HG03378 (cell line): Measurements from ENCODE around the gene GRIK4.

ENCODE experiments used
- ATAC-seq: cut with Tn5 transposase; IDR thresholded peaks from one replicate; pipeline ENCODE4 v1.9.1; 2021; ENCODE audit warnings: mild to moderate bottlenecking, moderate library complexity; ENCODE audit not compliant: unreplicated experiment

The GRIK4 gene

DNA sequence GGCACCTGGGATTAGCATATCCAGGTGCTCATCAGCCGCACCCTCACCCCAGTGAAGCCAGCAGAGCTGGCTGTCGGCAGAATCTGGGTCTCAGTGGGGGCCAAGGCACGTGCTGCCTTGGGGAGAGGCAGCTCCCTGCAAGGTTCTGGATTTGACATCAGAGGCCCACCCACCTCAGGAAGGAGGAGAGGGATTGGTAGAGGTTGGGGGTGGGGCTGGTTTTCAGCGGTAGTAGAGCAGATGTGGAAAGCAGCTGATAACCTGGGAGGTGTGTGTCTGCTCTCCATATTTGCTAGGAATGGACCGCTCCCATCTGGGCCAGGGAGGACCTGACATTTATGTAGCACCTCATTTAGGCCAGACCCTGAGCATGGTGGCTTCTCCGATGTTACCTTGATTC lies 147.5 kb downstream of the GRIK4 start:
- ATAC-seq, result no peak

GRCh38 chr11:120660024-120660565 lies 148.5 kb downstream of the GRIK4 start:
- ATAC-seq, result no peak

DNA sequence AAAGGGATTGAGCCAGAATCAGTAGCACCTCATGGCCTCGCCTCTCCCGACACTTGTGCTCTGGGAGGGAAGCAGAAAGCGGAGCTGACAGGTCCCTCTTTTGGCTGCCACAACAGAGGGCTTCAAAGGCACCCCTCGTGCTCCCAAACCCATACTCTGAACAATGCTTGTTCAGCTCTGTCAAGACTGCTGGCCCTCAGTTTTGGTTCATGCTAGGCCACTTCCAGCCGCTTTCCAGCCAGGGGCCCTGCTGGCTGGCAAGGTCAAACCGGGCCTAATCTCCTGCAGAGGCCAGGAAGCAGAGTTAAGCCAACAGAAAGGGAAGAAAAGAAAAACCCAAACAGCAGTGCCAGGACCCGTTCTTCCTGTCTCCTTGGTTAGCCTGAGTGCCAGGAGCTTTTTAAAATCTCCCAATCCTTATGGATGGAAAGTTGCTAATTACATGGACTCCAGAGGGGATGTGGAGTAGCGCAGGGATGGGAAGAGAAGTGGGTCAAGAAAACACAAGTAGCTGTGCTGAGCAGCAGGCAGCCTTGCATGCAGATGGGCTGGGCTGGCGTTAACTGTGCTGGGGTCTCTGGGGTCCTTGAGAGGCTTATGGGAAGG lies 150.6 kb downstream of the GRIK4 start:
- no peak for ATAC-seq

DNA sequence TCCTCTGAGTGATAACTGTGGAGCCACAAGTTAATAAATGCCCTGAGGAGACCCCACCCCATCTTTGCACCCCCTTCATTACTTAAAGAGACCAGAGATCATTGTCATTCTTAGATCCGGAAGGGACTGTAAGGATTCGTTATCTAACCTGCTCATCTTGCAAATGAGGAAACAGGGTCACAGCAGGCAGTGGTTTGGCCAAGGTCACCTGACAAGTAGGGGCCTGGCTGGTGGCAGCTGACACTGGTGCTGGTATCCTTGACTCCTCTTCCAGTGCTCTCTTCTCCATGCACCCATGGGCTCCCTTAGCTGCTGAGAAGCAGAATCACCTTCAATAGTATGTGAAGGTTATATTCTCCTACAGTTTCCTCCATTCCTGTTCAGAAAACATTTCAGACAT lies 151.6 kb downstream of the GRIK4 start:
- no peak for ATAC-seq

DNA sequence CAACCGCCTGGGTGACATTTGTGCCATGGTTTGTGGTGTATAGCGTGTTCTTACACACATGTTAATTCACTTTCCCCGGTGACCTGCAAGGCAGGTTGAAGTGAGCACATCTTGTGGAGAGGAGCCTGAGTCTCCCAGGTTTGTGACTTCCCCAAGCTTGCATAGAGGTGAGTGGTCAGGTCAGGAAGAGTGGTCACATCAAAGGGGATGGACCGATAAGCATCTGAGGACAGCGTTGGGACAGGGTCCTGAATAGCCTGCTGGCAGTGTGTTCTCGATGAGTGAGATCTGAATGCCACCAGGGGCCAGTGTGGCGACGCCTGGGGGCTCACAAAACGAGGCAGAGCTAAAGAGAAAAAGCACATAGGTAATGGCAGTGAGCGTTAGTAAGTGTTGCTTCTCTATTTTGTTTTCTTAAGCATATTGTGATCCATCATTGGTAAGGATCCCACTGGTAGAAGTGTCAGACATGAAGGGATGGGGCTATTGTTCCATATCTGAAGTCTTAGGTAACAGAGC lies 154.6 kb downstream of the GRIK4 start:
- no peak for ATAC-seq

- ATAC-seq, result no peak
Measured at GRCh38 chr11:120667281-120667680, 155.7 kb downstream of the GRIK4 start.

- no peak for ATAC-seq
Measured at GRCh38 chr11:120667934-120668333, 156.4 kb downstream of the GRIK4 start.

DNA sequence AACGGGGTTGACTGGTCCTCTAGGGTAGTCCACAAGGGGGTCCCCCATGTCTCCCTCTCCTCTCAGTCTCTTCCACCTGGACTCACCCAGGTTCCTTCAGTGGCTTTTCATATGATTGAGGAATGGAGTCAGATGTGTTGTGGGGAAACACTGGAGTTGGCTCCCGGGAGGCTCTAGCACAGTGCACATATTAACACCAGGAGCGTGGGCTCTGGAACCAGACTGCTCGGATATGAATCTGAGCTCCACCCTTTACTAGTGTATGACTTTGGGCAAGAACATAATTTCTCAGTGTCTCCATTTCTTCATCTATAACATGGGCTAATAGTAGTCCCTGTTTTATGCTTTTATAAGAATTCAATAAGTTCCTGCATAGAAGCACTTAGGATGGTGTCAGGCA lies 157.0 kb downstream of the GRIK4 start:
- ATAC-seq, result no peak

DNA sequence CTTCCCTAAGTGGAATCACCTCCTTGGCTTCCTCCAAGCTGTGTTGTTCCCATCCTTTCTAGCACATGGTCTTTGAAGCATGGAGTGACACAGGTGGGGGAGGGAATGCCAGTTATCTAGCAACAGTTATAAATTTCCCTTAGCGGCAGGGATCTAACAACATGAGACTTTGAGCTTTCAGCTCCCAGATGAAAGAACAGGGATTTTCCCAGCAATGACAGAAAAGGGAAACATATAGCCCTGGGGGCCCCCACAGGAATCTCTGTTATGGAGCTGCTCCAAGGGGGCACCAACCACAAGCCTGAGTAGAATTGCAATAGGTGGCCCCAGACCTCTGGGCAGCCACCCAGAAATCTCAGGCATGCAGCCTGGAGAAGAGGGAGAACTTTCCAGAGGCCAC lies 163.0 kb downstream of the GRIK4 start:
- no peak for ATAC-seq

DNA sequence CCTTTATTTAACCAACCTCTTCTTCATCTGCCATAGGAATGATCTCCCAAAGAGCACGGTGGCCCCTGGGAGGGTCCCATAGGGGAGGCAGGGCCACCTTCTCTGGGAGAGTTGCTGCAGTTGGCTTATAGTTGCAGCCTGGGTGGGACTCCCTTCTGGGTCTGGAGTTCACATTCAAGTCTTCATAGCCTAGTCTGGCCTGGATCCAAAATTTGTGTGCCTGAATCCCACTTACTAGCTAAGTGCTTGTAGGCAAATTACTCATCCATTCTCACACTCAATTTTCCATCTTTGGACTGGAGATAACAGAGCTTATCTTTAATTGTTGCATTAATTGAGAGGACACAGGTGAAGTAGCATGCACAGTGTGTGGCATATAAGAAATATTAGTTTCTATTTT lies 163.6 kb downstream of the GRIK4 start:
- no peak for ATAC-seq

GRCh38 chr11:120676991-120677390 lies 165.4 kb downstream of the GRIK4 start:
- no peak for ATAC-seq

DNA sequence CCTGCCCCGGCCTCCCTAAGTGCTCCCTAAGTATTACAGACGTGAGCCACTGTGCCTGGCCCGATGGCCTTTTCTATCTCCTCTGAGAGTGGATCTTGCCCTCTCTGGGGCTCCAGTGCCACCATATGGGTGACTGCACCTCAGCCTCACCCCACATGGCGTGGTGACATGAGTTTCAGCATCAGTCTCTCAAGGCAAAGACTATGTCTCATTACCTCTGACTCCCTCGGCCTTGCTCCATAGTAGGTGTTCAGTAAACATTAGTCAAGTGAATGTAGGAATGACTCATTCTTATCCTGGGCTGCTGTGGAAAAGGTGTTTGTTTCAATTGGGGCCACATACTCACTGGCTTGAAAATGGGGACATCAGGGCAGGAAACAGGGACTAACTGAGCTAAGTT lies 168.8 kb downstream of the GRIK4 start:
- no peak for ATAC-seq

DNA sequence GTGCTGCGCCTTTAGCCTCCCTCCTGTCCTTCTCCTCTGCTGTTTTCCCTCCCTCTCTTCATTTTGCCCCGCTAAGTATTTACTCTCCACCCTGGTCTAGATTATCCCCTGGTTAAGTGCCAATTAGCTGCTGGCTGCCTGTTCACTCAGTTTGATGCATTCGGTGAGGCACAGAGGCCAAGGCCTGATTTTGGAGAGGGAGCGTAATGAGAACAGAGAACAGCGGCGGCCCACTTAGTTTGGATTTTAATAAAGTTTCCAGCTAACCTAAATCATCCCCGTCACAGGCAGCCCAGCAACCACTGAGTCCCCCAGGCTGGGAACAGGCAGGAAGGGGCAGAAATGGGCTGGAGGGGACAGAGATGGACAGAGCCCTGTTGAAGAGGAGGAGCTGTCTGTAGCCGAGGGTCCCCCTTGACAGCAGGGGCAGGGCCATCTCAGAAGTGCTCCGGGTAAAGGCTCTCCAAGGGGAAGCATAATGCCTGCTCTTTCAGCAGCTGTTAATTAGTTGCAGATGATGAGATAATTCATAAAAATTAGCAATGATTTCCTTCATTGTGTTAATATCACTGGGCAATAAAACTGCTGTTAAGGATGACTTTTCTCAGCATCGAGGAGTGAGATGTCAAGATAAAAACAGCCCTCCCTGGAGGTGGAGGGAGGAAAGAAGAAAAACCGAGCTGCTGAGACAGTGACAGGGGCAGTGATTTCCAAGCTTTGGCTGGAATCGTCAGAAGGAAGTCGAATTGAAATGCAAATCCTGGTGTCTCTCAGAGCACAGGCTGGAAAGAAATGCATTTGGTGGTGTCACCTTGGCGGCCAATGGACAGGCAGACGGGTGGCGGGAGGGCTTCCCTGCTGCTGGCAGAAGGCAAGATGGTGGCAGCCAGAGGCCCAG lies 170.1 kb downstream of the GRIK4 start:
- ATAC-seq, result no peak

DNA sequence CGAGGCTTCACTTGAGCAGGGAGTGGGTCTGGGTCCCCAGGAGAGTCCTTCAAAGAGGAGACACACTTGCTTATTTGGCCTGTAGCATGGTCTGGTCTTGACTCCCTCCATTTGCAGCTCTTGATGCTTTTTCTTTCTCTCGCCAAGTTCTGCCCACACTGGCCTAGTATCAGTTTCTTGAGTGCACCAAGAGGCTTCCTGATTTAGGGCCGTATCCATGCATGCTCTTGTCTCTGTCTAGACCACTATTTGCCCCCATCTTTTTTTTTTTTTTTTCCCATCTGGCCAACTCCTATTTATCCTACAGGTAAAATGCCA lies 170.7 kb downstream of the GRIK4 start:
- no peak for ATAC-seq

DNA sequence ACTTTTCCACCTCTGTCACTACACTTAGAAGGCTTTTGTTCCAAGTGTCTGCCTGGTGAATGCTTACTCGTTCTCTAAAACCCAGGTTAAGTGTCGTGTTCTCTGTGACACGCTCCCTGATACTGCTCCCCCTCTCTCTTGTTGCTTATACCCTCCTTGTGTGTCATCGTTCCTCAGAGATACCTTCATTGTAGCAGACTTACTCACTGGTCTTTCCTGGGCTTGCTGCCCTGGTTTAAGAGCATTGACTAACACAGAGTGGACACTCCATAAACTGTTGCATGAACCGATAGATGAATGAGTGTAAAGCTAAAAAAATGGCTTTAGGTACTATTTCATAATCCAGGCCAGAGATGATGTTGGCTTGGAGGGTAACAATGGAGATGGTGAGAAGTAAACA lies 171.3 kb downstream of the GRIK4 start:
- no peak for ATAC-seq

- ATAC-seq, result no peak
Measured at GRCh38 chr11:120686516-120686915, 175.0 kb downstream of the GRIK4 start.

DNA sequence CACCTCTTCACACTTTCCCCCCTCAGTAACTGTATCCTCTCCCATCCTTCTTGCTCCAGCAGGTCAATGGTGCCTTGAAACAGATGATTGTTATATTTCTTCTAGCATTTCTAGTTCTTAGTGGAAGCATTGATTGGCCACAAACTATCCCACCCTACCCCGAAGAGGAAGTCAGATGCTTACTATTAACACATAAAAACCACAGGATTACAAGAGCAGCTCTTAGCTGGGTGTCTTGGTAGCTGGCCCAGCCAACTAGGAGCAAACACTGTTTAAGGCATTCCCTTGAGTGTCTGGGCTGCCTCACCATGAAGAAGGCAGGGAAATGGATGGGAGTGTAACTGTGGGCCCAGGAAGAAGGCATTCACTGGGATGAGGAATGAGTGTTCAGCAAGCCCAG lies 176.6 kb downstream of the GRIK4 start:
- no peak for ATAC-seq

- no peak for ATAC-seq
Measured at GRCh38 chr11:120689596-120690275, 178.2 kb downstream of the GRIK4 start.

DNA sequence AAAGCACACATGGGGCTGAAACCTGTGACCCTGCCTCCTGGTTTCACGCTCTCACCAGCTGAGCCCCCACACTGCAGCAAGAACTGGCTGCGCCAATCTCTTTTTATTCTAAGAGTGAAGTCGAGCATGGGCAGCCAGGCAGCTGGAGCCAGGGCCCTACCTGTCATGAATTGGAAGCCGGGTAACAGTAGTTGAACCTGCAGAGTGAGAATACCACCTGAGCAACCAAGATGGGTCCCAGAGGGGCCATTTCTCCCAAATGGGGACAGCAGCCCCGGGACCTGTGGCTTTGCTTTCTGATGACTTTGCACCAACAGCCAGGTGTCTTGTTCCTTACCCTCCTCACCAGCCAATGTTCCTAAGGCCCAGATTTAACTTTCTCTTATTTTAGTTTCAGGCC lies 178.9 kb downstream of the GRIK4 start:
- ATAC-seq, result no peak

DNA sequence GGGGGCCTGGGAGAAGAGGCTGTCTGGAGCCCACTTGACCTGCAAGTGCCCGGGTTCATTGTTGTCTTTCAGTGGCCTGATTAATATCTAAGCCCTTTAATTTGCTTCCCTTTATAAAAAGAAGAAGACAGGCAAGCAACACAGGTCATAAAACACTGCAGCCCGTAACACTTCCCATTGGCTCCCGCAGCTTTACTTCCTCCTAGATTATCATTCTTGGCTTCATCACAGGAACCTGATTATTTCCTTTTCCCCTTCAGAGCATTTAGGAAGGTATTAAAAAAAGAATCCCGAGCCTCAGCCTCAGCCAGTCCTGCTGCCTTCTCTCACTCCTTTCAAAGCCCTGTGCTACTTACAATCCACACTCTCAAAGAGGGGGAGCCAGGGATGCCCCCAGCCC lies 183.2 kb downstream of the GRIK4 start:
- ATAC-seq, result no peak

DNA sequence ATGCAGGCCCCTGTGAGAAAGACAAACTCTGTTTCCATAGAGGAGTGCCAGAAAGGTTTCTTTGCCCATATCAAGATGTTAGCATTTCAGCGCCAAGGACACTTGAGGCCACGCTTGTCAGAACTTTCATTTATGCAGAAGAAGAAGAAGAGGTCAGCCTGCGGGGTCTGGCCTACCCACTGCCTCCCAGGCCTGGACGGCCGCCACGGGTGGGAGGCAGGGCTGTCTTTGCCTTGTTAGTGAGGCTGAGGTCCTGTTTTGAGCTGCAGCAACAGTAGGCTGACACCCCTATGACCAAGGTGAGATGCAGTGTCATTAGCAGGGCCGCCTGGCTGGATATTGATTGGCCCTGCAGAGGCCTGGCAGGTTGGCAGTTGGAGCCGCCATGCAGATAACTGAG lies 183.9 kb downstream of the GRIK4 start:
- no peak for ATAC-seq

DNA sequence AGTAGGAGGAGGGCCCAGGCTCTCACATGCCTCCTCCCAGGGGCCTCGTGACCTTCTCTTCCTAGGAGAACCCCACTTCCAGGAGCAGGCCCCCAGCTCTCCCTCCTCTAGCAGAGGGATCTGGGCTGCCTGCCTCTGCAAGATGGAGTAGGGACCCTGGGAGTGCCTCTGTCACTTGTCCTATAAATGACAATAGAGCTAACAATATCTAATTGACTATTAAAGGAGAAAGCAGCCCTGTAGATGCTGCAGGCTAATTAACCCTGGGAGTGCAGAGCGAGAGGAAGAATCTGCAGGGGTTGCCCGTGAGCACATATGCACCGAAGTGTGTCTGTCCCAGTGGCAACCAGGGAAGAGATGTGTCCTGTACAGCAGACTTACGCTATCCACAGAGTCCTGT lies 184.4 kb downstream of the GRIK4 start:
- no peak for ATAC-seq
